ENCODE data around the gene F7.
"Not testable (repeated sequence)": the region's sequence is repeated elsewhere in the genome, so short reads cannot be mapped to it uniquely, and the experiment has no call there.

F7 gene

GRCh38 chr13:113073942-113074341 lies 31.6 kb upstream of the F7 start:
- DNase-seq = no peak

- DNase-seq = no peak
Measured at GRCh38 chr13:113074401-113074800, 31.2 kb upstream of the F7 start.

- no peak for DNase-seq
Measured at GRCh38 chr13:113074876-113075275, 30.7 kb upstream of the F7 start.

GRCh38 chr13:113075711-113076110 lies 29.9 kb upstream of the F7 start:
- DNase-seq = no peak

GRCh38 chr13:113076681-113077401 lies 28.8 kb upstream of the F7 start:
- no peak for DNase-seq

GRCh38 chr13:113077566-113077952 lies 28.0 kb upstream of the F7 start:
- DNase-seq = no peak

- no peak for DNase-seq
Measured at GRCh38 chr13:113077953-113078901, 27.4 kb upstream of the F7 start.

- no peak for DNase-seq
Measured at GRCh38 chr13:113078902-113079780, 26.4 kb upstream of the F7 start.

- DNase-seq = not testable (repeated sequence)
Measured at GRCh38 chr13:113079781-113080080, 25.9 kb upstream of the F7 start.

- DNase-seq = no peak
Measured at GRCh38 chr13:113080361-113080831, 25.2 kb upstream of the F7 start.

GRCh38 chr13:113080901-113081521 lies 24.6 kb upstream of the F7 start:
- DNase-seq = no peak

GRCh38 chr13:113082198-113083021 lies 23.2 kb upstream of the F7 start:
- no peak for DNase-seq

- DNase-seq = no peak
Measured at GRCh38 chr13:113083022-113083373, 22.6 kb upstream of the F7 start.

- no peak for DNase-seq
Measured at GRCh38 chr13:113083402-113084061, 22.1 kb upstream of the F7 start.

GRCh38 chr13:113084094-113084942 lies 21.3 kb upstream of the F7 start:
- no peak for DNase-seq

GRCh38 chr13:113084943-113085540 lies 20.5 kb upstream of the F7 start:
- DNase-seq = no peak

- DNase-seq = no peak
Measured at GRCh38 chr13:113086031-113086750, 19.4 kb upstream of the F7 start.

- DNase-seq = no peak
Measured at GRCh38 chr13:113086991-113087922, 18.3 kb upstream of the F7 start.

Measured in activated naive CD4-positive, alpha-beta T cell treated with Interleukin-2 at 50 U/mL for 16 hours (primary cell).